ENCODE data around the gene NTM.

DNA sequence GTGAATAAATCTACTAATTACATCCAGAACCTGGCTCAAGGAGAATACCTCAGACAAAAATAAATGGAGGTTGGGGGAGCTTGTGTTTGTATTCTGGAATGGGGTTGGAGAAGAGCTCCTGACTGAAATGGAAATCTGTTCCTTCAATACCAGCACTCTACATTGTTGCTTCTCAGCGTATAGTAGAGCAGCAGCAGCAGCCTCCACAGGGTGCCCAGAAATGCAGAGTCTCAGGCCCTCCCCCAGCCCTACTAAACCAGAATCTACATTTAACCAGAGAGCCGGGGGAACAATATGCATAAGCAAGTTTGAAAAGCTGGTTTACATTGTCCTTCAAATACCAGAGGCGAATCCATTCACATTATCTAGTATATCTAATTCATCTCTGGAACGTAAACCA lies 474.8 kb downstream of the NTM start:
- TF ChIP-seq CTCF (IDR thresholded peaks at IDR 0.05) (no peak), EP300 (IDR thresholded peaks at IDR 0.05) (no peak), POLR2A (IDR thresholded peaks at IDR 0.05) (no peak), POLR2AphosphoS5 (IDR thresholded peaks at IDR 0.05) (no peak)
